ENCODE data around the gene FASN.

FASN gene

DNA sequence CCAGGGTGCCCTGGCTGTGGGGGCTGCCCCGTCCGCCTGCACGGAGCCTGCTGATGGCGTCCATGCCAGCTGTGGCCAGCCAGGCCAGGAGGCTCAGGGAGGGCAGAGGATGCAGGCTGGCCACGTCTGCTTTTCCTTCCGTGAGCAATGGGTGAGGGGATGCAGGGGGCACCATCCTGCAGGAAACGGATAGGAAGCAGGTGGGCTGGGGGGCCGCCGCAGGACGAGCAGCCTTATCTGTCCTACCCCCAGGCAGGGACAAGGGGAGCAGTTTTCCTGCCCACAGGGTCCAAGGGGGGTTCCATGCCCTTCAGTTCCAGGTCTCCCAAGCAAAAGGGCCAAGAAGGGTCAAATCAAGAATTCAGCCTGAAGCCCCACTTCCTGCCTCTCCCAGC, 39.2 kb downstream of the FASN start:
- Histone ChIP-seq H3K27me3 (replicated peaks; ENCODE audit: insufficient read depth, low read length) (no peaks in the 10 kb centered on the region), H3K9me2 (replicated peaks; ENCODE audit: insufficient read depth, low read length) (no peaks in the 10 kb centered on the region), H3K27ac (ENCODE audit: low read length) (no peak overlapping the region), H4K20me1 (ENCODE audit: insufficient read depth, low read length) (no peaks in the 10 kb centered on the region; the same call in 1 of the 2 replicates), H3K79me2 (ENCODE audit: low read length) (peaks cover 19% of the 10 kb centered on the region), H3K4me2 (ENCODE audit: low read depth, low read length) (no peak overlapping the region), H3K9me3 (replicated peaks; ENCODE audit: insufficient read depth, low read length) (no peaks in the 10 kb centered on the region), H2AFZ (ENCODE audit: low read length) (no peak overlapping the region), H3K4me1 (ENCODE audit: low read length) (peaks cover 2% of the 10 kb centered on the region; the same call in 1 of the 2 replicates), H3F3A (ENCODE audit: insufficient read depth, low read length) (peaks cover 3% of the 10 kb centered on the region; the same call in 1 of the 2 replicates), H3K4me3 (ENCODE audit: low read length) (no peak overlapping the region), H3K36me3 (replicated peaks; ENCODE audit: insufficient read depth, low read length) (0 out of 2 replicates have a peak, but pooled peaks cover 4% of the 10 kb centered on the region), H3K9ac (ENCODE audit: low read length) (no peak overlapping the region)
- no peak for DNase-seq
- TF ChIP-seq EZH2 (optimal IDR thresholded peaks at IDR 0.05; ENCODE audit: low read depth, low read length) = no peak
- no peak for TF ChIP-seq EZH2phosphoT487 (IDR thresholded peaks at IDR 0.05; ENCODE audit: low read length)
- TF ChIP-seq, protein P1, sequence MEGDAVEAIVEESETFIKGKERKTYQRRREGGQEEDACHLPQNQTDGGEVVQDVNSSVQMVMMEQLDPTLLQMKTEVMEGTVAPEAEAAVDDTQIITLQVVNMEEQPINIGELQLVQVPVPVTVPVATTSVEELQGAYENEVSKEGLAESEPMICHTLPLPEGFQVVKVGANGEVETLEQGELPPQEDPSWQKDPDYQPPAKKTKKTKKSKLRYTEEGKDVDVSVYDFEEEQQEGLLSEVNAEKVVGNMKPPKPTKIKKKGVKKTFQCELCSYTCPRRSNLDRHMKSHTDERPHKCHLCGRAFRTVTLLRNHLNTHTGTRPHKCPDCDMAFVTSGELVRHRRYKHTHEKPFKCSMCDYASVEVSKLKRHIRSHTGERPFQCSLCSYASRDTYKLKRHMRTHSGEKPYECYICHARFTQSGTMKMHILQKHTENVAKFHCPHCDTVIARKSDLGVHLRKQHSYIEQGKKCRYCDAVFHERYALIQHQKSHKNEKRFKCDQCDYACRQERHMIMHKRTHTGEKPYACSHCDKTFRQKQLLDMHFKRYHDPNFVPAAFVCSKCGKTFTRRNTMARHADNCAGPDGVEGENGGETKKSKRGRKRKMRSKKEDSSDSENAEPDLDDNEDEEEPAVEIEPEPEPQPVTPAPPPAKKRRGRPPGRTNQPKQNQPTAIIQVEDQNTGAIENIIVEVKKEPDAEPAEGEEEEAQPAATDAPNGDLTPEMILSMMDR (IDR thresholded peaks at IDR 0.05; ENCODE audit: low read length) = no peak

DNA sequence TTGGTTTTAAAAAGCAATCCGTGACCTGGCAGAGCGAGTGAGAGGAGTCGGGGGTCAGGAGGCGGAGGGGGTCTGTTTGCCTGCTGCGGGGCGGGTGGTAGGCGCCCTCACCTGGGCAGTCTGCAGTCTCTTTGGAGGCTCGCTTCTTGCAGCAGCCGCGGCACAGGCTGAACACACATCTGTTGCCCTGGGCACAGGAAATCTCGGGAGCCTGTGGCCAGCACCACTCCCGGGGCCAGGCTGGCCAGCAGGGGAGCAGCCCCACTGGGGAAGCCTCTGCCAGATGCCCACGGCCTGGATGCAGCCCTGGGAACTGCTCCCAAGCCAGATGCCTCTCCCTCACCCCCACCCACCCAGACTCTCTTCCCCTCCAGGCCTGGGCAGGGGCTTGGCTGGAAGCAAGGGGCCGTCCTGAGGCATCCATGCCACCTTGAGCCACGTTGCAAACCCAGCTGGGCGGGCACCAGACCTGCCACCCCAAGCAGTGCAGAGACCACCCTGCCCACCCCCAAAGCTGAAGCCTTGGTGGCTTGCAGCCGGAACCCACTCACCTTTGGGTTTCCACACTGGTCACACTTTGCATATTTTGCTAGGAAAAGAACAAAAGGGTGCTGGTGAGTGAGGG, 39.7 kb downstream of the FASN start:
- H2AFZ ChIP-seq (ENCODE audit: low read length) = no peak overlapping the region
- no peaks in the 10 kb centered on the region for H3K9me2 ChIP-seq (replicated peaks; ENCODE audit: insufficient read depth, low read length)
- no peak for TF ChIP-seq EZH2phosphoT487 (IDR thresholded peaks at IDR 0.05; ENCODE audit: low read length)
- TF ChIP-seq, protein P1 (IDR thresholded peaks at IDR 0.05; ENCODE audit: low read length) = no peak
- no peak for TF ChIP-seq EZH2 (optimal IDR thresholded peaks at IDR 0.05; ENCODE audit: low read depth, low read length)
- H3K27me3 ChIP-seq (replicated peaks; ENCODE audit: insufficient read depth, low read length) = no peaks in the 10 kb centered on the region
- peaks cover 19% of the 10 kb centered on the region for H3K79me2 ChIP-seq (ENCODE audit: low read length)
- no peaks in the 10 kb centered on the region for H3K9me3 ChIP-seq (replicated peaks; ENCODE audit: insufficient read depth, low read length)
- H3K36me3 ChIP-seq (replicated peaks; ENCODE audit: insufficient read depth, low read length) = 0 out of 2 replicates have a peak, but pooled peaks cover 4% of the 10 kb centered on the region
- H4K20me1 ChIP-seq (ENCODE audit: insufficient read depth, low read length) = no peaks in the 10 kb centered on the region
- peaks cover 3% of the 10 kb centered on the region; the same call in 1 of the 2 replicates for H3F3A ChIP-seq (ENCODE audit: insufficient read depth, low read length)
- H3K4me2 ChIP-seq (ENCODE audit: low read depth, low read length) = no peak overlapping the region
- H3K4me1 ChIP-seq (ENCODE audit: low read length) = no peaks in the 10 kb centered on the region
- H3K27ac ChIP-seq (ENCODE audit: low read length) = no peak overlapping the region
- no peak for DNase-seq
- H3K9ac ChIP-seq (ENCODE audit: low read length) = no peak overlapping the region
- H3K4me3 ChIP-seq (ENCODE audit: low read length) = no peak overlapping the region

DNA sequence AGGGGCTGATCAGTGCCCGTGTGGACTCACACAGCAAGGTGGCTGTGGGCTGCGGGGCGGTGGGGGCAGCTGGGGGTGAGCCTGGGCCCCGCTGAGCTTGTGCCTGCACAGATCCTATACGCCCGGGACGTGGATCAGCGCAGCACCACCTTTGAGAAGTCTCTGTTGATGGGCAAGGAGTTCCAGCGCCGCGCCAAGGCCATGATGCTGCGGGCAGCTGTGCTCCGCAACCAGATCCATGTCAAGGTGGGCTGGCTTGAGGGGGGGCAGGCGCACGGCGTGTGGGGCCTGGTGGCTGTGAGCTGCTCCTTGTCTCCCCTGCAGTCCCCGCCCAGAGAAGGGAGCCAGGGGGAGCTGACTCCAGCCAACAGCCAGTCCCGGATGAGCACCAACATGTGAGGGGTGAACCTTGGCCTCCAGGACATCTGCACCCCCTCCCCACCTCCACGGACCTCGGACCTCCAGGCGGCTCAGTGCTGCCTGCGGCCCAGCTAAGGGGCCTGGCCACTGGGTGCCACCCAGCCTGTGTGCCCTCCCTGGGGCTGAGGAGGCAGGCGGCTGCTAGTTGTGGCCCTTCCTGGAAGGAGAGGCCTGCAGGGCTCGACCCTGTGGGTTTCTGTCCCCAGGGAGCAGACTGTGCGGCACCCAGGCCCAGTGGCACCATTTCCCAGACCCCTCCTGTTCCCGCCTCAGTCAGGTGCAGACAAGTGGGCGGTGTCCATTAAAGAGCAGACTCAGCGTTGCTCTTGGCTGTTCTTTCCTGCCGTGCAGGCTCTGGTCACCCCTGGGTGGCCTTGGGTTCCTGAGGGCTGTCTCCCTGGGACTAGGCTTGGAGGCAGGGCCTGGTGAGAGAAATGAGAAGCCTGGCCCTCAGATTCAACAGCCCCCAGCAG, 41.1 kb downstream of the FASN start:
- Histone ChIP-seq H3F3A (ENCODE audit: insufficient read depth, low read length) (peaks cover 3% of the 10 kb centered on the region; the same call in 1 of the 2 replicates), H4K20me1 (ENCODE audit: insufficient read depth, low read length) (no peaks in the 10 kb centered on the region), H3K36me3 (replicated peaks; ENCODE audit: insufficient read depth, low read length) (no peaks in the 10 kb centered on the region)

More for the DNA sequence above, 41.1 kb downstream of the FASN start:
- TF ChIP-seq EZH2 (optimal IDR thresholded peaks at IDR 0.05; ENCODE audit: low read depth, low read length) (no peak), EZH2phosphoT487 (IDR thresholded peaks at IDR 0.05; ENCODE audit: low read length) (no peak)
- TF ChIP-seq, protein P1 (IDR thresholded peaks at IDR 0.05; ENCODE audit: low read length) = no peak
- no peak overlapping the region for H2AFZ ChIP-seq (ENCODE audit: low read length)
- no peak overlapping the region for H3K9ac ChIP-seq (ENCODE audit: low read length)
- DNase-seq = no peak
- H3K9me3 ChIP-seq (replicated peaks; ENCODE audit: insufficient read depth, low read length) = no peaks in the 10 kb centered on the region
- H3K4me3 ChIP-seq (ENCODE audit: low read length) = no peak overlapping the region
- no peaks in the 10 kb centered on the region for H3K27me3 ChIP-seq (replicated peaks; ENCODE audit: insufficient read depth, low read length)
- H3K9me2 ChIP-seq (replicated peaks; ENCODE audit: insufficient read depth, low read length) = no peaks in the 10 kb centered on the region
- peaks cover 21% of the 10 kb centered on the region for H3K79me2 ChIP-seq (ENCODE audit: low read length)
- H3K4me1 ChIP-seq (ENCODE audit: low read length) = peaks cover 7% of the 10 kb centered on the region; the same call in 1 of the 2 replicates
- no peak overlapping the region for H3K27ac ChIP-seq (ENCODE audit: low read length)
- H3K4me2 ChIP-seq (ENCODE audit: low read depth, low read length) = no peak overlapping the region

Measured in MM.1S (cell line).